Nephron (organoid): ENCODE data around the gene STK32C.

Source experiments
- H3K27ac Mint-ChIP-seq, 3 experiments: 2 replicates each; pipeline ENCODE4 v1.8.0; 2020; ENCODE audit warnings: mixed read lengths in 3 of 3, mild to moderate bottlenecking in 2 of 3, moderate library complexity in 1 of 3
- H3K27me3 Mint-ChIP-seq: 2 replicates; pipeline ENCODE4 v1.8.0; 2021; ENCODE audit warnings: low read depth, mild to moderate bottlenecking, moderate library complexity, mixed read lengths
- H3K36me3 Mint-ChIP-seq: 2 replicates; pipeline ENCODE4 v1.8.0; 2020; ENCODE audit warnings: low read depth, mixed read lengths
- H3K4me1 Mint-ChIP-seq: 2 replicates; pipeline ENCODE4 v1.8.0; 2020; ENCODE audit warnings: mixed read lengths
- H3K4me3 Mint-ChIP-seq, 3 experiments: 2 replicates each; pipeline ENCODE4 v1.8.0; 2020; ENCODE audit warnings: mild to moderate bottlenecking in 3 of 3, mixed read lengths in 3 of 3, moderate library complexity in 2 of 3
- H3K9me3 Mint-ChIP-seq: 2 replicates; pipeline ENCODE4 v1.8.0; 2020; ENCODE audit warnings: mixed read lengths
- CTCF ChIP-seq, 3 experiments: fragments of 200-600 bp; sonication (generic); IDR thresholded peaks; one replicate each; pipeline ENCODE4 v1.5.0; 2021; ENCODE audit warnings: antibody characterized with exemption in 3 of 3; ENCODE audit not compliant: unreplicated experiment in 3 of 3

STK32C gene

GRCh38 chr10:132175907-132176581 is 131.7 kb downstream of the STK32C start:
- Mint-ChIP-seq H3K4me3 (no peak overlapping the region), H3K4me1 (peaks cover 16% of the 10 kb centered on the region), H3K27me3 (peaks cover 68% of the 10 kb centered on the region), H3K9me3 (peaks cover 18% of the 10 kb centered on the region), H3K27ac (no peak overlapping the region), H3K36me3 (no peaks in the 10 kb centered on the region)
- no peak for TF ChIP-seq CTCF (IDR thresholded peaks at IDR 0.05; ENCODE audit: unreplicated experiment in 3 of 3)

DNA sequence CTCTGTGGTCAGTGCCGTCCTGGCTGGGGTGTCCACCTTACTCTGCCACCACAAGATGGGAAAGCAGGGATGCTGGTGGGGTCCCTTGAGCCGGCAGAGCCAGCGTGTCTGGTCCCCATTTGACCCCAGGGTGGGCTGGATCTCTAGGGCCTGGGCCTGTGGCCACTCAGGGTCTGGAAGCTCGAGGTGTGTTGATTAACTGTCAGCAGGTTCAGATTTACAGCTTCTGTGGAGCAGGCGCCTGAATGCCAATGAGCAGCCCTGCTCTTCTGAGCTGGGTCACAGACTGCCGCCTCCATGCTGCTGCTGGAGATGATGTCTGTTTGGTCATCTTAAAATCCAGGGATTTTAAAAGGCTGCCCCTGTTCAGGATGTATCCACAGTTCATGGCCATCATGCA is 132.3 kb downstream of the STK32C start:
- peaks cover 16% of the 10 kb centered on the region for H3K9me3 Mint-ChIP-seq
- peaks cover 11% of the 10 kb centered on the region for H3K4me1 Mint-ChIP-seq
- H3K27me3 Mint-ChIP-seq = peaks cover 68% of the 10 kb centered on the region
- no peaks in the 10 kb centered on the region for H3K36me3 Mint-ChIP-seq
- no peak overlapping the region for H3K27ac Mint-ChIP-seq
- H3K4me3 Mint-ChIP-seq = no peak overlapping the region
- no peak for TF ChIP-seq CTCF (IDR thresholded peaks at IDR 0.05; ENCODE audit: unreplicated experiment in 3 of 3)

DNA sequence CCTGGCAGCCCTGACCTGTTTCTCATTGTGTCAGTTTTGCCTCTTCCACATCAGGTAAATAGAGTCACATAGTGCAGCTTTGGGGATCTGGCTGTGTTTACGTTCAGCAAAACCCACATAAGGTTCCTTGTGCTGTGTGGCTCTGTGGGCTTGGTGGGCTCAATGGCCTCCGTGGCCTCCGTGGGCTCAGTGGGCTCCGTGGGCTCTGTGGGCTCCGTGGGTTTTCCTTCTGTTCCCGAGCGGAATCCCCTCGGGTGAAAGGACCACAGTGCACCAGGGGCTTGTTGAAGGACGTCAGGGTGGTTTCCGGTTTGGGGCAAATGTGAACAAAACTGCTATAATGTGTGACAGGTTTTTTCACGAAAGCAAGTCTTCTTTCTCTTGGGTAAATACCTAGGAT is 133.5 kb downstream of the STK32C start:
- H3K4me1 Mint-ChIP-seq = peaks cover 11% of the 10 kb centered on the region
- no peak overlapping the region for H3K4me3 Mint-ChIP-seq
- peaks cover 68% of the 10 kb centered on the region for H3K27me3 Mint-ChIP-seq
- no peak for TF ChIP-seq CTCF (IDR thresholded peaks at IDR 0.05; ENCODE audit: unreplicated experiment in 3 of 3)
- H3K36me3 Mint-ChIP-seq = no peaks in the 10 kb centered on the region
- H3K27ac Mint-ChIP-seq = no peak overlapping the region
- peaks cover 16% of the 10 kb centered on the region for H3K9me3 Mint-ChIP-seq

DNA sequence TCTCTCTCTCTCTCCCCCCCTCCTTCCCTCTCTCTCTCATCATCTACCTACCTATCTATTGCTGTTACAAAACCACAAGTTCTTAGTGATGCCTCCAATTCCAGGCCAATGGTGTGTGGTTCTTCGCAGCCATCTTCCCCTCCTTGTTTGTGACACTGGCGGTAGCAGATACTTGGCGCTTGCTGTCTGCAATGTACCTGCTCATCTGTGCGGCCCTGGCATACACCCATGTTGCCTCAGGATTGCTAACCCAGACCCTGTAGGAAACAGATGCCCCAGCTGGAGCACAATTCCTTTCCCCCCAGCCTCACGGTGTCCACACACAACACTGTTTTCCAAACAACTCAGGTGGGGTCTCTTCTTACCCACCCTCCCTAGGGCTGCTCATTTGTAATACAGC is 134.6 kb downstream of the STK32C start:
- Mint-ChIP-seq H3K4me1 (peaks cover 11% of the 10 kb centered on the region), H3K27me3 (peaks cover 68% of the 10 kb centered on the region), H3K27ac (no peak overlapping the region), H3K36me3 (no peaks in the 10 kb centered on the region), H3K9me3 (peaks cover 16% of the 10 kb centered on the region), H3K4me3 (no peak overlapping the region)
- TF ChIP-seq CTCF (IDR thresholded peaks at IDR 0.05; ENCODE audit: unreplicated experiment in 3 of 3) = no peak

DNA sequence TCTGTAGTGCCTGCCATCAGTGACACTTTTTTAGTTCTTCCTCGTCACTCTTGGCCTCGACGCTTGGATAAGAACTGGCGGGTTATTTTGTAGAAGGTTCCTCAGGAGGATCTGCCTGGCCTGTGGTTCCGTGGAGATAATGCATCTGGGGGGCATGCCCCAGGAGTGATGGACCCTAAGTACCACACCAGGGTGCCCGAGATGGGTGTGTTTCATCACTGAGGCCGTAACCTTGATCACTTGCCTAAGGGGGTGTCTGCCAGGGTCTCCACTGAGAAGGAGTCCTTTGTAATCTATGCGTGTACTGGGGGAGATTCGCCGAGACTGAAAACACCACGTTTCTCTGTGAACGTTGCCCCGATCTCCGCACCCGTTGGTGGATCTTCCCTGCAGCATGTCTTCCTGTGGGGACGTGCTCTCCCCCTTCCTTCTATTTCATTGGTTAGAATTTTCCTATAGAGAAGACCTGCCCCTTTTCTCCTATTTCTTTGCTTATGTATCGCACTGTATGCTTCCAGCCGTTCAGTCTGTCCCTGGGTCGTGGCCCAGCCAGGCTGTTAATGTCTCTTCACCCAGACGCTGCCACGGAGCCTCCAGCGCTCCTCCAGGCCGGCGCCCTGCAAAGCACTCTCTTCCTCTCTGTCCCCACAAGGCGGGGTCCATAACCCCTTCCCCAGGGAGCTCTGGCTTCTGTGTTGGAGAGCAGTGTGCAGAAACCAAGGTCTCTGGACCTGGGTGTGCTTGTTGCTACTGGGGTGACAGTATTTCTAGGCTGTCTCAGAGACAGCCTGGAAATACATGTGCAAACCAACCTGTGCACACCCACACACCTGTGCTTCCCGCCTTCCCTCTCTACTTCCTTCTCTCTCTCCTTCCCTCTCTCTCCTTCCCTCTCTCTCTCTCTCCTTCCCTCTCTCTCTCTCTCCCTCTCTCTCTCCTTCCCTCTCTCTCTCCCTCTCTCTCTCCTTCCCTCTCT is 135.4 kb downstream of the STK32C start:
- no peak for TF ChIP-seq CTCF (IDR thresholded peaks at IDR 0.05; ENCODE audit: unreplicated experiment in 3 of 3)
- H3K4me1 Mint-ChIP-seq = peaks cover 11% of the 10 kb centered on the region
- H3K27me3 Mint-ChIP-seq = peaks cover 60% of the 10 kb centered on the region
- H3K36me3 Mint-ChIP-seq = no peaks in the 10 kb centered on the region
- no peak overlapping the region for H3K4me3 Mint-ChIP-seq
- H3K9me3 Mint-ChIP-seq = peaks cover 16% of the 10 kb centered on the region
- H3K27ac Mint-ChIP-seq = no peak overlapping the region
